ENCODE results near the gene HEXD.

Gene HEXD

GRCh38 chr17:82489851-82490511, 71.8 kb downstream of the HEXD start:
- DNase-seq (ENCODE audit: low spot score) = no peak

- DNase-seq (ENCODE audit: low spot score) = no peak
These were observed 72.5 kb downstream of the HEXD start for GRCh38 chr17:82490512-82491195.

- no peak for DNase-seq (ENCODE audit: low spot score)
These were observed 73.0 kb downstream of the HEXD start for GRCh38 chr17:82491196-82491530.

- DNase-seq (ENCODE audit: low spot score) = no peak
These were observed 73.4 kb downstream of the HEXD start for GRCh38 chr17:82491533-82491932.

All from hematopoietic multipotent progenitor cell treated with erythropoietin and hydrocortisone succinate and interleukin-3 and kit ligand, for 15 days (in vitro differentiated cells).